CD4-positive, CD25-positive, alpha-beta regulatory T cell (primary cell): ENCODE measurements around the gene WDR70. TPM values are rescaled to one million over a fixed set of nuclear protein-coding genes. Genes with fewer than 3 reads are reported as not detected.
A peak's percentile ranks its signal among the peaks of the same experiment; 100 is the strongest.

ENCODE experiments used
- ATAC-seq, 2 donors: fragments of 150-1000 bp; cut with Tn5 transposase; one replicate each; pipeline ENCODE4 v1.10.0; 2021; ENCODE audit warnings: low read depth in 2 of 2, moderate number of reproducible peaks in 2 of 2, moderate library complexity in 1 of 2
- DNase-seq, 3 donors: peaks; one replicate each; pipeline versions ENCODE4 v3.0.0 to v3.0.0-alpha.2; 2012 to 2022; ENCODE audit warnings: mixed read lengths in 1 of 3
- H3K27ac ChIP-seq: one replicate; pipeline ENCODE4 v1.7.0; 2013; ENCODE audit warnings: mild to moderate bottlenecking, low read length; ENCODE audit not compliant: insufficient read depth, poor library complexity, severe bottlenecking
- H3K27me3 ChIP-seq: one replicate; pipeline ENCODE4 v1.7.0; 2013; ENCODE audit warnings: low read length; ENCODE audit not compliant: control insufficient read depth, insufficient read depth
- H3K36me3 ChIP-seq: one replicate; pipeline ENCODE4 v1.7.0; 2013; ENCODE audit warnings: mild to moderate bottlenecking, low read length, moderate library complexity; ENCODE audit not compliant: control insufficient read depth, insufficient read depth
- H3K4me1 ChIP-seq: 2 replicates; pipeline ENCODE4 v1.7.0; 2013; ENCODE audit warnings: mild to moderate bottlenecking, low read length; ENCODE audit not compliant: insufficient read depth, control insufficient read depth, poor library complexity, severe bottlenecking
- H3K4me3 ChIP-seq: one replicate; pipeline ENCODE4 v1.7.0; 2013; ENCODE audit warnings: low read depth, mild to moderate bottlenecking, low read length, moderate library complexity
- H3K9me3 ChIP-seq, 2 experiments: 1 replicate in 1 of 2; 2 replicates in 1 of 2; pipeline ENCODE4 v1.7.0; 2013; ENCODE audit warnings: low read length in 2 of 2, mild to moderate bottlenecking in 1 of 2, moderate library complexity in 1 of 2; ENCODE audit not compliant: control insufficient read depth in 2 of 2
- H3K27ac Mint-ChIP-seq, 3 donors: one replicate each; pipeline ENCODE4 v1.8.0; 2020 to 2022; ENCODE audit warnings: mild to moderate bottlenecking in 3 of 3, mixed read lengths in 3 of 3, moderate library complexity in 2 of 3
- H3K27me3 Mint-ChIP-seq: one replicate; pipeline ENCODE4 v1.8.0; 2022; ENCODE audit warnings: mild to moderate bottlenecking, mixed read lengths
- H3K36me3 Mint-ChIP-seq: one replicate; pipeline ENCODE4 v1.8.0; 2020; ENCODE audit warnings: mixed read lengths
- H3K4me1 Mint-ChIP-seq, 4 donors: one replicate each; pipeline ENCODE4 v1.8.0; 2020 to 2022; ENCODE audit warnings: mixed read lengths in 4 of 4, mild to moderate bottlenecking in 1 of 4
- H3K4me3 Mint-ChIP-seq, 4 donors: one replicate each; pipeline ENCODE4 v1.8.0; 2020 to 2022; ENCODE audit warnings: mild to moderate bottlenecking in 4 of 4, mixed read lengths in 4 of 4, moderate library complexity in 3 of 4
- H3K9me3 Mint-ChIP-seq, 7 donors: one replicate each; pipeline ENCODE4 v1.8.0; 2020 to 2022; ENCODE audit warnings: mixed read lengths in 7 of 7, mild to moderate bottlenecking in 3 of 7, moderate library complexity in 2 of 7
- polyA plus RNA-seq, 4 donors: library from polyadenylated mRNA; unstranded; fragments of 300-500 nt; fragmentation: Illumina TruSeq; gene quantifications; one replicate each; pipeline ENCODE4 v1.2.3, GENCODE V29; 2021
- total RNA-seq: library from RNA; stranded (reverse); gene quantifications from one replicate; pipeline ENCODE4 v1.2.3, GENCODE V29; 2022

WDR70 gene
- total and polyA plus RNA-seq, 5 donors from 2014 or later, result 15.9 to 35.3 (median 24.9) TPM

GRCh38 chr5:37519304-37519703 is 140.2 kb downstream of the WDR70 start:
- peaks cover 0 to 10% (median 3%) of the 10 kb centered on the region in 7 donors for H3K9me3 Mint-ChIP-seq
- H3K36me3 ChIP-seq, result peaks cover 4% of the 10 kb centered on the region
- no peak overlapping the region for H3K4me3 ChIP-seq
- H3K4me1 ChIP-seq, result no peaks in the 10 kb centered on the region
- H3K4me3 Mint-ChIP-seq, result no peak overlapping the region
- no peaks in the 10 kb centered on the region for H3K27me3 ChIP-seq
- peaks cover 25% of the 10 kb centered on the region for H3K36me3 Mint-ChIP-seq
- H3K27ac Mint-ChIP-seq, result no peak overlapping the region
- H3K27me3 Mint-ChIP-seq, result no peaks in the 10 kb centered on the region
- no peaks in the 10 kb centered on the region for H3K9me3 ChIP-seq
- H3K4me1 Mint-ChIP-seq, result peaks cover 0 to 7% (median 0%) of the 10 kb centered on the region in 4 donors
- DNase-seq, result no peak
- no peak for ATAC-seq
- no peak overlapping the region for H3K27ac ChIP-seq

GRCh38 chr5:37519807-37520206 is 140.7 kb downstream of the WDR70 start:
- Histone ChIP-seq H3K9me3 (no peaks in the 10 kb centered on the region), H3K4me3 (no peak overlapping the region), H3K36me3 (peaks cover 4% of the 10 kb centered on the region), H3K4me1 (no peaks in the 10 kb centered on the region), H3K27me3 (no peaks in the 10 kb centered on the region), H3K27ac (no peak overlapping the region)
- Mint-ChIP-seq H3K36me3 (peaks cover 21% of the 10 kb centered on the region), H3K27me3 (no peaks in the 10 kb centered on the region), H3K4me3 (no peak overlapping the region), H3K4me1 (peaks cover 0 to 7% (median 0%) of the 10 kb centered on the region in 4 donors), H3K27ac (no peak overlapping the region), H3K9me3 (peaks cover 0 to 10% (median 3%) of the 10 kb centered on the region in 7 donors)
- no peak for DNase-seq
- ATAC-seq, result no peak

GRCh38 chr5:37520811-37521210 is 141.7 kb downstream of the WDR70 start:
- no peak overlapping the region for H3K27ac Mint-ChIP-seq
- no peak for ATAC-seq
- peaks cover 16% of the 10 kb centered on the region for H3K36me3 Mint-ChIP-seq

GRCh38 chr5:37532976-37533740 is 154.0 kb downstream of the WDR70 start:
- Histone ChIP-seq H3K9me3 (peaks cover 0 to 2% of the 10 kb centered on the region in 2 experiments), H3K4me3 (no peak overlapping the region), H3K27ac (no peak overlapping the region), H3K36me3 (peaks cover 13% of the 10 kb centered on the region), H3K27me3 (no peaks in the 10 kb centered on the region), H3K4me1 (no peaks in the 10 kb centered on the region)
- Mint-ChIP-seq H3K27me3 (no peaks in the 10 kb centered on the region), H3K36me3 (peaks cover 23% of the 10 kb centered on the region), H3K4me3 (no peak overlapping the region), H3K27ac (no peak overlapping the region), H3K9me3 (peaks cover 3 to 18% (median 6%) of the 10 kb centered on the region in 7 donors), H3K4me1 (peaks cover 5 to 11% (median 8%) of the 10 kb centered on the region in 4 donors)
- ATAC-seq, result no peak
- no peak for DNase-seq

More at GRCh38 chr5:37520811-37521210, 141.7 kb downstream of the WDR70 start:
- no peaks in the 10 kb centered on the region for H3K27me3 Mint-ChIP-seq
- H3K4me1 Mint-ChIP-seq, result peaks cover 0 to 7% (median 0%) of the 10 kb centered on the region in 4 donors
- no peaks in the 10 kb centered on the region for H3K9me3 ChIP-seq
- no peak overlapping the region for H3K27ac ChIP-seq
- H3K4me3 ChIP-seq, result no peak overlapping the region
- peaks cover 0 to 14% (median 4%) of the 10 kb centered on the region in 7 donors for H3K9me3 Mint-ChIP-seq
- H3K36me3 ChIP-seq, result peaks cover 4% of the 10 kb centered on the region
- H3K4me3 Mint-ChIP-seq, result no peak overlapping the region
- H3K27me3 ChIP-seq, result no peaks in the 10 kb centered on the region
- no peaks in the 10 kb centered on the region for H3K4me1 ChIP-seq
- DNase-seq, result no peak

GRCh38 chr5:37533851-37534250 is 154.7 kb downstream of the WDR70 start:
- H3K36me3 Mint-ChIP-seq, result peaks cover 26% of the 10 kb centered on the region
- DNase-seq (no peak), ATAC-seq (no peak)
- Histone ChIP-seq H3K9me3 (peaks cover 0 to 2% of the 10 kb centered on the region in 2 experiments), H3K27ac (no peak overlapping the region), H3K4me3 (no peak overlapping the region), H3K27me3 (no peaks in the 10 kb centered on the region), H3K36me3 (peaks cover 13% of the 10 kb centered on the region), H3K4me1 (no peaks in the 10 kb centered on the region)
- no peak overlapping the region for H3K27ac Mint-ChIP-seq
- H3K9me3 Mint-ChIP-seq, result peaks cover 3 to 18% (median 5%) of the 10 kb centered on the region in 7 donors
- no peaks in the 10 kb centered on the region for H3K27me3 Mint-ChIP-seq
- H3K4me1 Mint-ChIP-seq, result peaks cover 4 to 13% (median 10%) of the 10 kb centered on the region in 4 donors
- no peak overlapping the region for H3K4me3 Mint-ChIP-seq

- H3K36me3 Mint-ChIP-seq, result peaks cover 25% of the 10 kb centered on the region
- H3K27me3 Mint-ChIP-seq, result no peaks in the 10 kb centered on the region
- Histone ChIP-seq H3K27ac (no peak overlapping the region), H3K4me1 (no peaks in the 10 kb centered on the region), H3K4me3 (no peak overlapping the region), H3K9me3 (no peaks in the 10 kb centered on the region), H3K36me3 (peaks cover 3% of the 10 kb centered on the region), H3K27me3 (no peaks in the 10 kb centered on the region)
- ATAC-seq, result no peak
- H3K4me3 Mint-ChIP-seq, result no peak overlapping the region
- H3K9me3 Mint-ChIP-seq, result no peaks in the 10 kb centered on the region
- H3K4me1 Mint-ChIP-seq, result peaks cover 0 to 10% (median 6%) of the 10 kb centered on the region in 4 donors
- no peak for DNase-seq
- H3K27ac Mint-ChIP-seq, result peak overlapping the region in 1 of 3 donors; percentile 9
These were observed 160.3 kb downstream of the WDR70 start for GRCh38 chr5:37539459-37539858.

GRCh38 chr5:37543216-37543615 is 164.1 kb downstream of the WDR70 start:
- Mint-ChIP-seq H3K4me3 (no peak overlapping the region), H3K9me3 (no peaks in the 10 kb centered on the region), H3K4me1 (peaks cover 0 to 10% (median 2%) of the 10 kb centered on the region in 4 donors), H3K27ac (no peak overlapping the region), H3K27me3 (no peaks in the 10 kb centered on the region), H3K36me3 (peaks cover 24% of the 10 kb centered on the region)
- Histone ChIP-seq H3K27me3 (no peaks in the 10 kb centered on the region), H3K9me3 (no peaks in the 10 kb centered on the region), H3K4me1 (no peaks in the 10 kb centered on the region), H3K4me3 (no peak overlapping the region), H3K36me3 (peaks cover 3% of the 10 kb centered on the region), H3K27ac (no peak overlapping the region)
- ATAC-seq, result no peak
- DNase-seq, result no peak

GRCh38 chr5:37549411-37549810 is 170.3 kb downstream of the WDR70 start:
- H3K4me1 Mint-ChIP-seq, result peaks cover 12 to 19% (median 16%) of the 10 kb centered on the region in 4 donors
- H3K27me3 ChIP-seq, result no peaks in the 10 kb centered on the region
- no peak overlapping the region for H3K27ac Mint-ChIP-seq
- DNase-seq, result no peak
- H3K9me3 ChIP-seq, result no peaks in the 10 kb centered on the region
- H3K27me3 Mint-ChIP-seq, result no peaks in the 10 kb centered on the region
- no peaks in the 10 kb centered on the region for H3K36me3 ChIP-seq
- no peak overlapping the region for H3K4me3 ChIP-seq
- H3K4me1 ChIP-seq, result no peaks in the 10 kb centered on the region
- H3K36me3 Mint-ChIP-seq, result peaks cover 14% of the 10 kb centered on the region
- no peak overlapping the region for H3K27ac ChIP-seq
- no peaks in the 10 kb centered on the region for H3K9me3 Mint-ChIP-seq
- no peak overlapping the region for H3K4me3 Mint-ChIP-seq
- no peak for ATAC-seq
